ENCODE measurements around the gene LIME1.

GRCh38 chr20:63751471-63752271, 15.2 kb downstream of the LIME1 start:
- TF ChIP-seq CTCF (IDR thresholded peaks at IDR 0.05) (no peak), POLR2A (IDR thresholded peaks at IDR 0.05) (no peak)

All from suprapubic skin (tissue), 3 donors.